HG02884 (cell line): ENCODE data around the gene GNAS.

Experiments
- ATAC-seq: cut with Tn5 transposase; IDR thresholded peaks from one replicate; pipeline ENCODE4 v1.9.1; 2021; ENCODE audit warnings: mild to moderate bottlenecking, moderate library complexity; ENCODE audit not compliant: unreplicated experiment

The GNAS gene

GRCh38 chr20:58895448-58896180 lies 43.1 kb downstream of the GNAS start:
- no peak for ATAC-seq

GRCh38 chr20:58896820-58897219 lies 44.3 kb downstream of the GNAS start:
- ATAC-seq: no peak

- ATAC-seq: no peak
Observed at GRCh38 chr20:58897488-58897887, 45.0 kb downstream of the GNAS start.

- no peak for ATAC-seq
Observed at GRCh38 chr20:58898629-58899408, 46.3 kb downstream of the GNAS start.

GRCh38 chr20:58899512-58899911 lies 47.0 kb downstream of the GNAS start:
- no peak for ATAC-seq

- ATAC-seq: no peak
Observed at GRCh38 chr20:58900397-58900796, 47.9 kb downstream of the GNAS start.

GRCh38 chr20:58901488-58902402 lies 49.2 kb downstream of the GNAS start:
- ATAC-seq: no peak

- ATAC-seq: no peak
Observed at GRCh38 chr20:58903614-58904013, 51.1 kb downstream of the GNAS start.

- ATAC-seq: no peak
Observed at GRCh38 chr20:58905236-58905635, 52.7 kb downstream of the GNAS start.

- ATAC-seq: no peak
Observed at GRCh38 chr20:58906111-58906510, 53.6 kb downstream of the GNAS start.

- no peak for ATAC-seq
Observed at GRCh38 chr20:58906894-58907293, 54.4 kb downstream of the GNAS start.

GRCh38 chr20:58907320-58908137 lies 55.0 kb downstream of the GNAS start:
- ATAC-seq: peak; percentile 89

- peak; percentile 7 for ATAC-seq
Observed at GRCh38 chr20:58908221-58908620, 55.7 kb downstream of the GNAS start.

- ATAC-seq: no peak
Observed at GRCh38 chr20:58908941-58909340, 56.4 kb downstream of the GNAS start.

- ATAC-seq: no peak
Observed at GRCh38 chr20:58909585-58909984, 57.1 kb downstream of the GNAS start.

GRCh38 chr20:58910473-58910872 lies 58.0 kb downstream of the GNAS start:
- no peak for ATAC-seq

GRCh38 chr20:58911309-58911708 lies 58.8 kb downstream of the GNAS start:
- ATAC-seq: no peak

- no peak for ATAC-seq
Observed at GRCh38 chr20:58911970-58912369, 59.5 kb downstream of the GNAS start.

- ATAC-seq: no peak
Observed at GRCh38 chr20:58913079-58913478, 60.6 kb downstream of the GNAS start.

GRCh38 chr20:58918621-58919020 lies 66.1 kb downstream of the GNAS start:
- ATAC-seq: no peak
